ENCODE measurements around the gene FAM20A.

The FAM20A gene

GRCh38 chr17:68608515-68609130 lies 7.5 kb upstream of the FAM20A start:
- no peak for DNase-seq

- DNase-seq = no peak
Measured at GRCh38 chr17:68606451-68607307, 5.5 kb upstream of the FAM20A start.

GRCh38 chr17:68605914-68606313 lies 4.7 kb upstream of the FAM20A start:
- no peak for DNase-seq

GRCh38 chr17:68603656-68604055 lies 2.5 kb upstream of the FAM20A start:
- no peak for DNase-seq

GRCh38 chr17:68603027-68603426 lies 1.9 kb upstream of the FAM20A start:
- no peak for DNase-seq

GRCh38 chr17:68602289-68602688 lies 1.1 kb upstream of the FAM20A start:
- DNase-seq = no peak

GRCh38 chr17:68601565-68602288 lies 560 bp upstream of the FAM20A start:
- DNase-seq = no peak

GRCh38 chr17:68600067-68600930 lies 868 bp downstream of the FAM20A start:
- peak; percentile 22 to 35 for DNase-seq

GRCh38 chr17:68599552-68600066 lies 1.6 kb downstream of the FAM20A start:
- DNase-seq = no peak

- no peak for DNase-seq
Measured at GRCh38 chr17:68599091-68599490, 2.1 kb downstream of the FAM20A start.

GRCh38 chr17:68598545-68598961 lies 2.6 kb downstream of the FAM20A start:
- DNase-seq = no peak

- DNase-seq = no peak
Measured at GRCh38 chr17:68598074-68598473, 3.1 kb downstream of the FAM20A start.

GRCh38 chr17:68596411-68596945 lies 4.7 kb downstream of the FAM20A start:
- no peak for DNase-seq

- DNase-seq = no peak
Measured at GRCh38 chr17:68595986-68596385, 5.2 kb downstream of the FAM20A start.

- no peak for DNase-seq
Measured at GRCh38 chr17:68595496-68595895, 5.7 kb downstream of the FAM20A start.

- DNase-seq = no peak
Measured at GRCh38 chr17:68594552-68594951, 6.6 kb downstream of the FAM20A start.

- DNase-seq = no peak
Measured at GRCh38 chr17:68592682-68593641, 8.2 kb downstream of the FAM20A start.

- no peak for DNase-seq
Measured at GRCh38 chr17:68592009-68592408, 9.2 kb downstream of the FAM20A start.

GRCh38 chr17:68591583-68591982 lies 9.6 kb downstream of the FAM20A start:
- DNase-seq = peak; percentile 35 to 37

GRCh38 chr17:68589086-68589485 lies 12.1 kb downstream of the FAM20A start:
- no peak for DNase-seq

GRCh38 chr17:68588362-68588761 lies 12.8 kb downstream of the FAM20A start:
- no peak for DNase-seq

Measured in activated T-cell treated with anti-CD3 and anti-CD28 coated beads, Interleukin-2, amount 50 U/mL, for 48 hours (primary cell).